GM21447 (cell line): Measurements from ENCODE around the gene ZBTB39.
A peak's percentile ranks its signal among the peaks of the same experiment; 100 is the strongest.
"Not testable (repeated sequence)": the region's sequence is repeated elsewhere in the genome, so short reads cannot be mapped to it uniquely, and the experiment has no call there.

Experiments
- ATAC-seq: cut with Tn5 transposase; IDR thresholded peaks from one replicate; pipeline ENCODE4 v1.9.1; 2021; ENCODE audit not compliant: unreplicated experiment

Gene ZBTB39

GRCh38 chr12:57001448-57001906 is 4.9 kb downstream of the ZBTB39 start:
- ATAC-seq: no peak

- no peak for ATAC-seq
Observed at GRCh38 chr12:57000393-57000792, 6.0 kb downstream of the ZBTB39 start.

DNA sequence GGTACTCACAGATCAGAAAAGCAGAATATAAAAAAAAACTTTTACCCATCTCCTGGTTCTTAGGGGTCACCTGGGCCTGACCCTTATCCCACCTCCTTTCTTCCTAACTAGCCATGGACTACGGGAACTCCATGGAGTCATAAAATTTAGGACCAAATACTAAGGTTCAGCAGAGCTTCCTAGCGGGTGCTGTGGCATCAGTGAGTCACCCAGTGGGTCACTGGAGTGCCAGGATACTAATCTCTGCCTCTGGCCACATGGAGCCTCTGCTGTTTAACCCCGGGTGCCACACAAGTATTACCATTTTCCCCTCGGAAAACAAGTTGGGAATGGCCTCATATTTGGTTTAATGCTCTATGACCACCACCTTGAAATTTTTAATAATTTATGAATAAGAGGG is 6.9 kb downstream of the ZBTB39 start:
- ATAC-seq: no peak

DNA sequence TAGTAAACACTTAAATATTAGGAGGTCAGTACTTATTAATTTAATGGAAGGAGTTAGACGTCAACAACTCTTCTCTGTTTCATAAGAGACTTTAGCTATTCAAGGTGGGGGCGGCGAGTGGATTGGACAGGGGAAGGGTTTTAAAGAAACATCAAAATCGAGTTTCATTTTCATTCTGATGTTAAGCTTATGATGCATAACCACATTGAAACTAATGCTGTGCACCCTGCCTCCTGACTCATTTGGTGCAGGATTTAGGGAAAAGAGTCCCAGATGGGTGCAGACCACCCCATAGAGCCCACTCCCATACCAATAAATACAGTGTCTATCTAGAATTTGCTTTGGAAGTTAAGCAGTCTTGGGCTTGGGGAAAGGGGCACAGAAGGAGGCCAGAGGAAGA is 7.4 kb downstream of the ZBTB39 start:
- ATAC-seq: peak; percentile 75

DNA sequence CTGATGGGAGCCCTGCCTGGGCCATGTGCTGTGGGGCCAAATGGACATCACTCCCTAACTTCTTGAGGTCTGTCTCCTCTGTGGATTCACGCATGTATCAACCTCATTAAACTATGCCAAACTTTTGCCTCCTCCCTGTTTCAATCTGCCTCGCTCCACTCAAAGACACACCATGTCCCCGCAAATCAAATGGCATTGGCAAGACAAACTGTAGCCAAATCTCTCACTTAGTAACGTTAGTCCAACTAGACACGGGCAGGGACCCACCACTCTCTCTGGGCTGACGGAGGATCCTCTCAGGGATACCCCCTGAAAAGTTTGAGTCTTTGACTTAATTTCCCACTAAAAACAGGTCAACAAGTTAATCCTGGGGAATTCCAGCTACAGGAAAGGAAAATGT is 8.0 kb downstream of the ZBTB39 start:
- ATAC-seq: no peak

GRCh38 chr12:56996793-56997545 is 9.4 kb downstream of the ZBTB39 start:
- ATAC-seq: no peak

DNA sequence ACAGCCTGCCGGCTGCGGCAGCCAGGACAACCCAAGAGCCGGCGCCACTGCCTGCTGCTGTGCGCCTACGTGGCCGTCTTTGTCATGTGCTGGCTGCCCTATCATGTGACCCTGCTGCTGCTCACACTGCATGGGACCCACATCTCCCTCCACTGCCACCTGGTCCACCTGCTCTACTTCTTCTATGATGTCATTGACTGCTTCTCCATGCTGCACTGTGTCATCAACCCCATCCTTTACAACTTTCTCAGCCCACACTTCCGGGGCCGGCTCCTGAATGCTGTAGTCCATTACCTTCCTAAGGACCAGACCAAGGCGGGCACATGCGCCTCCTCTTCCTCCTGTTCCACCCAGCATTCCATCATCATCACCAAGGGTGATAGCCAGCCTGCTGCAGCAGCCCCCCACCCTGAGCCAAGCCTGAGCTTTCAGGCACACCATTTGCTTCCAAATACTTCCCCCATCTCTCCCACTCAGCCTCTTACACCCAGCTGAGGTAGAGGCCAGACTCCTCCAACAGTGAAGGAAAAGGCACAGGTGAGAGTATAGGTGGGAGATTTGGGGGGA is 10.3 kb downstream of the ZBTB39 start:
- no peak for ATAC-seq

DNA sequence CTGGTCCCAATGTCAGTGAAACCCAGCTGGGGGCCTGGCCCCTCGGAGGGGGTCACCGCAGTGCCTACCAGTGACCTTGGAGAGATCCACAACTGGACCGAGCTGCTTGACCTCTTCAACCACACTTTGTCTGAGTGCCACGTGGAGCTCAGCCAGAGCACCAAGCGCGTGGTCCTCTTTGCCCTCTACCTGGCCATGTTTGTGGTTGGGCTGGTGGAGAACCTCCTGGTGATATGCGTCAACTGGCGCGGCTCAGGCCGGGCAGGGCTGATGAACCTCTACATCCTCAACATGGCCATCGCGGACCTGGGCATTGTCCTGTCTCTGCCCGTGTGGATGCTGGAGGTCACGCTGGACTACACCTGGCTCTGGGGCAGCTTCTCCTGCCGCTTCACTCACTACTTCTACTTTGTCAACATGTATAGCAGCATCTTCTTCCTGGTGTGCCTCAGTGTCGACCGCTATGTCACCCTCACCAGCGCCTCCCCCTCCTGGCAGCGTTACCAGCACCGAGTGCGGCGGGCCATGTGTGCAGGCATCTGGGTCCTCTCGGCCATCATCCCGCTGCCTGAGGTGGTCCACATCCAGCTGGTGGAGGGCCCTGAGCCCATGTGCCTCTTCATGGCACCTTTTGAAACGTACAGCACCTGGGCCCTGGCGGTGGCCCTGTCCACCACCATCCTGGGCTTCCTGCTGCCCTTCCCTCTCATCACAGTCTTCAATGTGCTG is 11.0 kb downstream of the ZBTB39 start:
- no peak for ATAC-seq

DNA sequence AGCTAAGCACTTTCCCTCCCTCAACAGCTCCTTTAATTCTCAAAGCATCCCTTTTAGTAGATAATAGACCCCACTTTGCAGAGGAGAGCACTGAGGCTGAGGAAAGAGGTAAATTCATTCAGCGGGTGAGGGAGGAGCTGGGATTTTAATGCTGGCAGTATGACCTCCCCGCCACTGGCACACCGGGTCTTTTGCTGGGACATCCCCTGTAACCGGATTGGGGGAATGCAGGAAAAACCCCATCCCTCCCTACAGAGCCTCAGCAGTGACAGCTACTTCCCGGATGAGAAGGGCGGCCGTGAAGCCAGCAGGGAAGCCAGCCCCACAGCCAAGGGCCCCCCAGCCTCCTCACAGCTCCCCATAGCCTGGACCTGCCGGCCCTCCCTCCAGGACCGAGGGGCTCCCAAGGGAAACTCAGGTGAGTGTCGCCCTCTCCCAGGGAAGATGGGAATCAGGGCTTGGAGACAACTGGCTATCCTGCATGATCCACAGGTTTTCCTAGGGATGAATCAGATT is 12.1 kb downstream of the ZBTB39 start:
- ATAC-seq: no peak

DNA sequence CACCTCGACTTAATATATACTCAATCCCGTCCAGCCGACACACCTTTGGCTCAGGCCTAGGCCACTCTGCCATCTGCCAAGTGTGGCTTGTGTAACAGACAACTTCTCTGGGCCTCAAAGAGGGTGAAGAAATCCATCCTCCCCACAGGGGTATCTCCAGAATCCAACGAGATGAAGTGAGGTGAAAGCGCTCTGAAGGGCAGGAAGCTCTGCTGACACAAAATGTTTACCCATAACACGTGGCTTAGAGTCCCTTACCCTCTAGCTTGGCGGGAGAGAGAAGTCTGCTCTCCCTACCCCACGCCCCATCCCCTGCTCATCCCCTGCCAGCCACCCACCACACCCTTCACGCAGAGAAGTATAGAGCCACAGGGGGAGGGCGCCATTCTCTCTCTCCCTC is 13.0 kb downstream of the ZBTB39 start:
- ATAC-seq: no peak

GRCh38 chr12:56991319-56992246 is 14.8 kb downstream of the ZBTB39 start:
- ATAC-seq: peak; percentile 54

DNA sequence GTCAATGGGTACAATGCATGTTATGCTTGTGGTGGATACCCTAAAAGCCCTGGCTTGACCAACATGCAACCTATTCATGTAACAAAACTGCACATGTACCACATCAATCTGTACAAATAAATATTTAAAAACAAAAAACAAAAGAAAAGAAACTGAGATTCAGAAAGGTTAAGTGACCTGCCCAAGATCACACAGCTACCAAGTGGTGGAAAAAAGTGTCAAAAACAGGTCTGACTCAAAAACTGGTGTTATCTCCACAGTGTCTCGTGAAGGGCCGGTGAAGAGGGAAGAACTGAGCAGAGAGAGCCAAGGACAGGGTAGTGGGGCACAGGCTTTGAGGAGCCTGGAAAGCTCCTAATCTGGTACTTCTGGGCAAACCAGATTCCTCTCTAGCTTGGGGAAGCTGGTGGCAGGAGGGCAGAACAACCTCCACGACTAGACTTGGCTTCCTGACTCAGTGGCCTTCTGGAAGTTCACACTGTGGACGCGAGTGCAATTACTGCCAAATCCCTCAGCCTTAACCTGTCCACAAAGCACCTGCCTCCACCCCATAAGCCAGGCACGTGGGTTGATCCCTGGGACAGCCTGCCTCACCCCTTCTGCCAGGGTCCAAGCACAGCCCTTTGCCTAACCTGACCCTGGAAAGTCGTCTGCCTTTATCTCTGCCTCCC is 15.6 kb downstream of the ZBTB39 start:
- ATAC-seq: no peak

DNA sequence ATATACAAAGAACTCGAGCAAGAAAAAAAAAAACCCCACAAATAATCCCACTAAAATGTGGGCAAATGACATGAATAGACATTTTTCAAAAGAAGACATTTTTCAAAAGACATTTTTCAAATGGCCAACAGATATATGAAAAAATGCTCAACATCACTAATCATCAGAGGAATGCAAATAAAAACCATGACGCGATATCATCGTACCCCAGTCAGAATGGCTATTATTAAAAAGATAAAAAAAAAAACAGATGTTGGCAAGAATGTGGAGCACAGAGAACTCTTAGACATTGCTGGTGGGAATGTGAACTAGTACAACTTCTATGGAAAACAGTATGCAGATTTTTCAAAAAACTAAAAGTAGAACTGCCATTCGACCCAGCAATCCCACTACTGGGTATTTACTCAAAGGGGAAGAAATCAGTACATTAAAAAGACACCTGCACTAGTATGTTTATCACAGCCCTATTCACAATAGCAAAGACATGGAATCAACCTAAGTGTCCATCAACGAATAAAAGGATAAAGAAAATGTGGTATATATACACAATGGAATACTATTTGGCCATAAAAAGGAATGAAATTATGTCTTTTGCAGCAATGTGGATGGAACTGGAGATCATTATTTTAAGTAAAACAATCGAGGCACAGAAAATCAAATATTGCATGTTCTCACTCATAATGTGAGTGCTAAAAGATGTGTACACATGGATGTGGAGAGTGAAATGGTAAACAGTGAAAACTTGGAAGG is 16.3 kb downstream of the ZBTB39 start:
- ATAC-seq: no peak

- ATAC-seq: no peak
Observed at GRCh38 chr12:56988207-56988739, 18.1 kb downstream of the ZBTB39 start.

DNA sequence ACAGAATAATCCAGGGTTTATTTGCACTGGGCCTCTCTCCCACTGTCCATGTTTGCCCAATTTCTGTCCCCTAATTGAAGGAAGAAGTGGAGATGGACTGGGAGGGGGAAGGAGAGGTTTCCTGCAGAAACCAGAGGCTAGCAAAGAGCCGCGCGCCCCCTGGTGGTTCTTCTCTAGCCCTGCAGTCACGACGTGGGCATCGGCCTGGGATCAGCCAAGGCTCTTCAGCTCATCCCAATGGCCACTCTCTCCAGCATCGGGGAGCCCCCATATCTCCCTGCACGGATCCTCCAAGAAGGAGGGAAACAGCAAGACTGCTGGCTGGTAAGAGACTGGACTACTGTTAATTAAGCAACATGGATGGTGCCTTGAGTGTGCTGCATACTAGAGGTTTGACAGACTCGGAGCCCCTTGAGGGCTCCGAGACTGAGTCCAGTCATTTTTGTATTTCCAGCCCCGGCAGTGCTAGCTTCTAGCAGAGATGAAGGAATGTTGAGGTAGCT is 18.7 kb downstream of the ZBTB39 start:
- peak; percentile 61 for ATAC-seq

- ATAC-seq: no peak
Observed at GRCh38 chr12:56987011-56987410, 19.3 kb downstream of the ZBTB39 start.

DNA sequence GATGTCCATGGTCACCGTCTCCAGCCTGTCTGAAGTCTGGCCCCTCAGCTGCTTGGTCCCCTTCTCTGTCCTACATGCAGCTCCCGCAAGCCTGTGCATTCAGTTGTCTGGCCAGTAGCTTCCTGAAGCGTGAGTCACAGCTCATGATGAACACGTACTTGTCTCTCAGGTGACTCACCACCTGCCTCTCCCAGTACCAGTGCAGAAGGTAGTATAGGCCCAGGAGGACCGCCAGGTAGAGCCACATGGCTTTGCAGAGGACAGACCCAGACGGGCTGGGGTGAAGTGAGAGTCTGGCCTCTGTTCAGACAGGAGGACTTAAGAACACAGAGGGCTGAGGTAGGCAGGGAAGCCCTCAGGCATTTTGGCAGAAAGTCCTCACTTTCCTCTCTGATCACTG is 20.6 kb downstream of the ZBTB39 start:
- ATAC-seq: not testable (repeated sequence)

- no peak for ATAC-seq
Observed at GRCh38 chr12:56983386-56983785, 23.0 kb downstream of the ZBTB39 start.
